ENCODE measurements around the gene IL2RA. TPM values are rescaled to one million over a fixed set of nuclear protein-coding genes. Genes with fewer than 3 reads are reported as not detected.

The IL2RA gene
- total RNA-seq, result 1 to 10 TPM; 1.7 to 4.1 TPM
- under 1 TPM; 0.11 to 0.48 (median 0.26) TPM for polyA plus RNA-seq (ENCODE audit: insufficient read length in 6 of 6)
- long read RNA-seq, donor 1, result 0 reads
- long read RNA-seq, donor 2, result 0 reads
- long read RNA-seq, donor 3, result 0 reads
- long read RNA-seq, donor 4, partial matches to known transcripts, result 1 of 3 reads
- long read RNA-seq, donor 4, other reads (novel, unspliced or antisense), result 0 of 3 reads
- long read RNA-seq, donor 5, result 0 reads
- long read RNA-seq, donor 6, result 0 reads
- long read RNA-seq, donor 7, result 0 reads
- long read RNA-seq, donor 8, result 0 reads
- long read RNA-seq, donor 9, result 0 reads
- long read RNA-seq, donor 10, partial matches to known transcripts, result 1 of 2 reads
- long read RNA-seq, donor 10, other reads (novel, unspliced or antisense), result 0 of 2 reads
- long read RNA-seq, donor 11, result 0 reads
- long read RNA-seq, donor 12, result 0 reads

DNA sequence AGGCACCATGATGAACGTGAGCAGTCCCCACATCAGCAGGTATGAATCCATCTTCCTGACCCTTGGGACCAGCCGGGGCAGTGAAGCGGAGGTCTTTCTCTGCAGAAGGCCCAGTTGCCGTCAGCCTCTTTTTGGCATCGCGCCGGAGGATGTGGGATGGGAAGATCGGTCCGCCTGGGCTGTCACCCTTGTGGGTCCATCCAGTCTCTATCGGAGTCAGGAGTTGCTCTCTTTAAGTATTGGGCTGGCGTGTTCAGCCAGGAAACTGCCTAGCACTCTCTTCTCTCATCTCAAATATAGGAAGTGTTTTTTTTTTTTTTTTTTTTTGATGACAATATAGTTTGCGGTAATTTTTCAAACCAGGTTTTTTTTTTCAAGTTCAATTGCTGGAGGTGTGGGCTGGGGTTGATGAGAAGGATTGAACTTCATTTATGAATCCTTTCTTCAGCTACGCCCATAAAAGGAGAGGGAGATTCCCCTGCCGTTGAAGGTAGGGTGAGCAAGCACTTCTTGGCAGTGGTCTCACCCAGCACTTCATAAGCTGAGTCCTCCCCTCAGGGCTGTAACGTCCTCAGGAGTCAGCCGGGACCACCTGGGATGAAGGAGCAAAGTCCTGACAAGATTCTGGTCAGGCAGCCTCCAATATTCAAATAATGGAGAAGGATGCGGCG, at the start of gene IL2RA:
TSS of gene IL2RA (minus strand) at position 267 of the 671 bp plus-strand sequence. CDS start at position 51, 216 bp downstream.
- TF ChIP-seq, protein P1, sequence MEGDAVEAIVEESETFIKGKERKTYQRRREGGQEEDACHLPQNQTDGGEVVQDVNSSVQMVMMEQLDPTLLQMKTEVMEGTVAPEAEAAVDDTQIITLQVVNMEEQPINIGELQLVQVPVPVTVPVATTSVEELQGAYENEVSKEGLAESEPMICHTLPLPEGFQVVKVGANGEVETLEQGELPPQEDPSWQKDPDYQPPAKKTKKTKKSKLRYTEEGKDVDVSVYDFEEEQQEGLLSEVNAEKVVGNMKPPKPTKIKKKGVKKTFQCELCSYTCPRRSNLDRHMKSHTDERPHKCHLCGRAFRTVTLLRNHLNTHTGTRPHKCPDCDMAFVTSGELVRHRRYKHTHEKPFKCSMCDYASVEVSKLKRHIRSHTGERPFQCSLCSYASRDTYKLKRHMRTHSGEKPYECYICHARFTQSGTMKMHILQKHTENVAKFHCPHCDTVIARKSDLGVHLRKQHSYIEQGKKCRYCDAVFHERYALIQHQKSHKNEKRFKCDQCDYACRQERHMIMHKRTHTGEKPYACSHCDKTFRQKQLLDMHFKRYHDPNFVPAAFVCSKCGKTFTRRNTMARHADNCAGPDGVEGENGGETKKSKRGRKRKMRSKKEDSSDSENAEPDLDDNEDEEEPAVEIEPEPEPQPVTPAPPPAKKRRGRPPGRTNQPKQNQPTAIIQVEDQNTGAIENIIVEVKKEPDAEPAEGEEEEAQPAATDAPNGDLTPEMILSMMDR (IDR thresholded peaks at IDR 0.05), result no peak
- no peaks in the 10 kb centered on the region for H3K9me3 ChIP-seq
- H3K4me3 ChIP-seq, result peak within 1 kb of the TSS in 1 of 2 donors; percentile 19
- H3K4me1 ChIP-seq, result peaks cover 6 to 32% of the 10 kb centered on the region in 2 donors
- no peak for DNase-seq
- ATAC-seq, result no peak
- H3K36me3 ChIP-seq, result no peaks in the 10 kb centered on the region
- no peaks in the 10 kb centered on the region for H3K27me3 ChIP-seq
- H3K27ac ChIP-seq, result no peak within 1 kb of the TSS
- intact Hi-C loops (cut with DNase I), result no loop called here

DNA sequence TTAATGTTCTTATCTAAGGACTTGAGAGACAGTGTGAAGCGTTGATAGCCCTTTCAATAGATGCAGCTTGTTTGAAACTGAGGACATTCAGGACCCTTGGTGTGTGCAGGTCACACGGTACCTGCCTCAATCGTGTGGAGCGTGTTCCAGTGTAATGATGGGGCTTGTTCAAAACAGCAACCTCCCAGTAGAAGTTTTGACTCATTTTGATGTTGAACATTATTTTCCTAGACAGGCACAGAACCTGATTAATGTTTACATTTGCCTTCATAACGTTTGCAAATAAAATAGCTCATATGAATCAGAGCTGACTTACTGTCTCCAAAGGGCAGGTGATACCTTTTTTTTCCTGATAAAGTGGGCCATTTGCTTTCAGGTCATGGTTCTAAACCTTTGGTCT, 48.0 kb upstream of the IL2RA start:
- Histone ChIP-seq H3K27ac (no peak overlapping the region), H3K27me3 (no peaks in the 10 kb centered on the region), H3K4me3 (no peak overlapping the region), H3K4me1 (peaks cover 0 to 23% of the 10 kb centered on the region in 2 donors), H3K9me3 (no peaks in the 10 kb centered on the region), H3K36me3 (peaks cover 0 to 97% of the 10 kb centered on the region in 2 donors)
- TF ChIP-seq, protein P1 (IDR thresholded peaks at IDR 0.05), result no peak
- intact Hi-C loops (cut with DNase I), result loop anchor here in 1 of 2 donors (5.0 kb wide), 1 partner anchor 37 kb away; no protein-coding TSS in a partner anchor
- ATAC-seq, result no peak
- no peak for DNase-seq

DNA sequence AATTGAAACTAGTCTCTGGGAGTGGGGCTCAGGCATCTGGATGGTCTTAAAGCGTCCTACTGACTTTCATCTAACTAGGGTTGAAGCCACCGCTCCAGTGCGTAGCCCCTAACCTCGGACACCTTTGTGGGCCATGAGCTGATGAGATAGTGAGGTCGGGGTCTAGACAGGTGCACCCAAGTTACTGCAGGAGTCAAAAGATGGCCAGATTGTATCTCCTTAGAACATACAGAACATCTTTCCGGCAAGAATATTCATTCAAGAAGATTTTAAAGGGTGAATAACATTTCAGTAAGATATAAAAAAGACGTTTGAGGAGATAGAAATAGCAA, 47.2 kb upstream of the IL2RA start:
- DNase-seq, result no peak
- H3K36me3 ChIP-seq, result peaks cover 0 to 97% of the 10 kb centered on the region in 2 donors

DNA sequence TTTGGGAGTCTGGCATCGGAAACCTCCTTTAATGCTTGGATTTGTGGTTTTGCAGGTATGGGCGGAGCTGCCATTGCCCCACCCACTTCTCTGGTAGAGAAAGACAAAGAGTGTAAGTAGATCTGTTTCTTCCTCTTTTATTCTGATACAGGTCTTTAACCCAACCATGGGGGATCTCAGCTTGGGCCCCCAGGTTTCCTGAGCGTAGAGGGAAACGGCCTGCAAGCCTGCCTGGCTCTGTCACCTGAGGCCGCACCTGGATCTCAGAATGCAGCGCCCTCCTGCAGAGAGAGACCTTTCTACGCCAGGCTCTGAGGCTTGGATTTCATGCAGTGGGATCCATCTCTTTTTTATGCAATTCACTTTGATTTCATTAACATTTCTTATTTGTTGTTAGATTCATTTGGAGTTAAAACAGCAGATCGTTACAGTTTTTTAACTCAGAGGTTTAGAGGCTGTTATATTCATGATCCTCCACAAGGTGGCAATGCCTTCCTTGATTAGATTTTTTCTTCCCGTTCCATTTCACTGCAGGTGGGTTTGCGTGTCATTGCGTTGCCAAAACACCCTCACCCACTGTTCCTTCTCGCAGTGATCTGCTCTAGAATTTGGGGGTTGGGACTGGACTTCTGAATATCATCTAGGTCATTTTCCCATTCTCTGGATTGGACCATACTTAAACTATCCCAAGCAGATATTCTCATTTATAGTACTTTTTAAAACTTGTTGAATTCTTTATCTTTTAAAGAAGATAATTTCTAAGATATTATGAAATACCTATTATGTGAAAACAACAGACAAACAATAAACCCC, 46.7 kb upstream of the IL2RA start:
- ATAC-seq (peak; percentile 85), DNase-seq (no peak)
- H3K27ac ChIP-seq, result peak overlapping the region in 1 of 2 donors; percentile 13
- H3K36me3 ChIP-seq, result peaks cover 0 to 96% of the 10 kb centered on the region in 2 donors
- no peak overlapping the region for H3K4me3 ChIP-seq
- TF ChIP-seq, protein P1 (IDR thresholded peaks at IDR 0.05), result peak; percentile 60 to 72
- intact Hi-C loops (cut with DNase I), result loop anchor here in 1 of 2 donors (2.0 kb wide), 1 partner anchor 292 kb away; no protein-coding TSS in a partner anchor
- peaks cover 0 to 12% of the 10 kb centered on the region in 2 donors for H3K4me1 ChIP-seq
- no peaks in the 10 kb centered on the region for H3K9me3 ChIP-seq
- H3K27me3 ChIP-seq, result no peaks in the 10 kb centered on the region

More for the DNA sequence above, 47.2 kb upstream of the IL2RA start:
- TF ChIP-seq, protein P1 (IDR thresholded peaks at IDR 0.05), result no peak
- Histone ChIP-seq H3K27ac (no peak overlapping the region), H3K4me3 (no peak overlapping the region), H3K9me3 (no peaks in the 10 kb centered on the region), H3K27me3 (no peaks in the 10 kb centered on the region), H3K4me1 (peaks cover 0 to 16% of the 10 kb centered on the region in 2 donors)
- ATAC-seq, result no peak
- intact Hi-C loops (cut with DNase I), result loop anchor here in 1 of 2 donors (2.0 kb wide), 1 partner anchor 291 kb away; no protein-coding TSS in a partner anchor

Data from left lung (tissue), 14 donors.